Measurements from ENCODE around the gene MTSS2.

DNA sequence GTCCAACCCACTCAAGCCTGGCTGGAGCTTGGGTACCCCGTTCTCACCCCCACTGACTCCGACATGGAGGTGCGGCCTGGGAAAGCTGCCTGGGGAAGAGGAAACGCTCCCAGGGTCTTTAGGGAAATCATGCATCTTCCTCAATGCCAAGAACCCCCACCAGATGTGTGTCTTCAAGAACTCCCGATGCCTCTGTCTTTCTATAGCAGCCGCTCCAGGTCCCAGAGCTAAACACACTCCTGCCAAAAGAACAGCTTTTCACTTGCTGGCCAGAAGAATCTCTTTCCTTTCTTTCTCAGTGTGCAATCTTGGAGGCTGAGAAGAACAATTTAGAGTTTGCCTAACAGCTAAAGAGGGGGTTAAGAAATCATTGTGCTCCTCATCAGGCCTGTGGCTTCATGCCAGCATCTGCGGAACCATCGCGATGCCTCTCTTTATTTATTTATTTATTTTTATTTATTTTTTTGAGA lies 41.1 kb upstream of the MTSS2 start:
- TF ChIP-seq, protein P1, sequence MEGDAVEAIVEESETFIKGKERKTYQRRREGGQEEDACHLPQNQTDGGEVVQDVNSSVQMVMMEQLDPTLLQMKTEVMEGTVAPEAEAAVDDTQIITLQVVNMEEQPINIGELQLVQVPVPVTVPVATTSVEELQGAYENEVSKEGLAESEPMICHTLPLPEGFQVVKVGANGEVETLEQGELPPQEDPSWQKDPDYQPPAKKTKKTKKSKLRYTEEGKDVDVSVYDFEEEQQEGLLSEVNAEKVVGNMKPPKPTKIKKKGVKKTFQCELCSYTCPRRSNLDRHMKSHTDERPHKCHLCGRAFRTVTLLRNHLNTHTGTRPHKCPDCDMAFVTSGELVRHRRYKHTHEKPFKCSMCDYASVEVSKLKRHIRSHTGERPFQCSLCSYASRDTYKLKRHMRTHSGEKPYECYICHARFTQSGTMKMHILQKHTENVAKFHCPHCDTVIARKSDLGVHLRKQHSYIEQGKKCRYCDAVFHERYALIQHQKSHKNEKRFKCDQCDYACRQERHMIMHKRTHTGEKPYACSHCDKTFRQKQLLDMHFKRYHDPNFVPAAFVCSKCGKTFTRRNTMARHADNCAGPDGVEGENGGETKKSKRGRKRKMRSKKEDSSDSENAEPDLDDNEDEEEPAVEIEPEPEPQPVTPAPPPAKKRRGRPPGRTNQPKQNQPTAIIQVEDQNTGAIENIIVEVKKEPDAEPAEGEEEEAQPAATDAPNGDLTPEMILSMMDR (conservative IDR thresholded peaks at IDR 0.05; ENCODE audit: low read depth, low read length): no peak
- TF ChIP-seq EZH2 (IDR thresholded peaks at IDR 0.05; ENCODE audit: borderline replicate concordance, low read depth, low read length, poor library complexity, severe bottlenecking): no peak
